Suppressor macrophage (primary cell): ENCODE data around the gene SUPT5H.

Experiments
- DNase-seq, 4 experiments: peaks; one replicate each; pipeline ENCODE4 v3.0.0-alpha.2; 2020 to 2022

The SUPT5H gene

GRCh38 chr19:39497996-39498797 is 52.8 kb downstream of the SUPT5H start:
- peak; percentile 5 to 46 (median 20) for DNase-seq

DNA sequence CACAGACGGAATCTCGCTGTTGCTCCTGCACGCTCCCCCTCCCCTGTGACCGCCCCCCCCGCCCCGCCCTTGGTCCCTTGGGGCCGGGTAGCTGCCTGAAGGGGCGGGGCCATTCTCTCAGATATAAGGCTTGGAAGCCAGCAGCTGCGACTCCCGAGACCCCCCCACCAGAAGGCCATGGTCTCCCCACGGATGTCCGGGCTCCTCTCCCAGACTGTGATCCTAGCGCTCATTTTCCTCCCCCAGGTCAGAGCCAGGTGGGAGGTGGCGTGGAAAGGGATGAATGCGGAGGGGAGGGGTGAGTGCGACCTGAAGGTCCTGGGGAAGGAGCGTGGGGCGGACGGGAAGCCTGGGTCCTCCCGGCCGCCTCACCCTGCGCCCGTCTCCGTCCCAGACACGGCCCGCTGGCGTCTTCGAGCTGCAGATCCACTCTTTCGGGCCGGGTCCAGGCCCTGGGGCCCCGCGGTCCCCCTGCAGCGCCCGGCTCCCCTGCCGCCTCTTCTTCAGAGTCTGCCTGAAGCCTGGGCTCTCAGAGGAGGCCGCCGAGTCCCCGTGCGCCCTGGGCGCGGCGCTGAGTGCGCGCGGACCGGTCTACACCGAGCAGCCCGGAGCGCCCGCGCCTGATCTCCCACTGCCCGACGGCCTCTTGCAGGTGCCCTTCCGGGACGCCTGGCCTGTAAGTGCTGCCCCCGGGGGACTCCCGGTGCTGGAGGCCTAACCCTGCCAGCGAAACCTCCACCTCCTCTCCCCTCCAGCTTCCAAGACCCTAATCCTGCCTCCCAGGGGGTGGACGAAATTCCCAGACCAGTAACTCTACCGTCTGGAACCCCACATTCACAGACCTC is 53.6 kb downstream of the SUPT5H start, which contains the start of gene DLL3:
Gene DLL3 (plus strand): TSS at position 150 of the 845 bp plus-strand sequence. CDS start 28 bp downstream, at position 178.
- DNase-seq: peak in 1 of 4 experiments; percentile 26

GRCh38 chr19:39499932-39500331 is 54.5 kb downstream of the SUPT5H start:
- DNase-seq: no peak

- DNase-seq: no peak
Observed at GRCh38 chr19:39500543-39500942, 55.2 kb downstream of the SUPT5H start.

DNA sequence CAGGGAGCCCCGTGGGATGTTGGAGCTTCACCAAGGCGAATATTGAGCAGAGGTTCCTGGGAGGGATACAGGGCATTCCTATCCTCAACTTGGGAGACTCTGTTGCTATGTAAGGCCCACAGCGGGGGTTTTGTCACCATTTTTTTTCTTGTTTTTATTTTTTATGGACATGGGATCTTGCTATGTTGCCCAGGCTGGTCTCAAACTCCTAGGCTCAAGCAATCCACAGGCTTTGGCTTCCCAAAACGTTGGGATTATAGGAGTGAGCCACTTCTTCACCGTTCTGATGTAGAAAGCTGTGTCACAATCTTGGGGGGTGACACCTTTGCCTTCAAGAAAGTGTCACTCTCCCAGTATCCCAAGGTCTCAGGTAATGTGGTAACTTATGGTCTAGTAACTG is 56.0 kb downstream of the SUPT5H start:
- DNase-seq: no peak

DNA sequence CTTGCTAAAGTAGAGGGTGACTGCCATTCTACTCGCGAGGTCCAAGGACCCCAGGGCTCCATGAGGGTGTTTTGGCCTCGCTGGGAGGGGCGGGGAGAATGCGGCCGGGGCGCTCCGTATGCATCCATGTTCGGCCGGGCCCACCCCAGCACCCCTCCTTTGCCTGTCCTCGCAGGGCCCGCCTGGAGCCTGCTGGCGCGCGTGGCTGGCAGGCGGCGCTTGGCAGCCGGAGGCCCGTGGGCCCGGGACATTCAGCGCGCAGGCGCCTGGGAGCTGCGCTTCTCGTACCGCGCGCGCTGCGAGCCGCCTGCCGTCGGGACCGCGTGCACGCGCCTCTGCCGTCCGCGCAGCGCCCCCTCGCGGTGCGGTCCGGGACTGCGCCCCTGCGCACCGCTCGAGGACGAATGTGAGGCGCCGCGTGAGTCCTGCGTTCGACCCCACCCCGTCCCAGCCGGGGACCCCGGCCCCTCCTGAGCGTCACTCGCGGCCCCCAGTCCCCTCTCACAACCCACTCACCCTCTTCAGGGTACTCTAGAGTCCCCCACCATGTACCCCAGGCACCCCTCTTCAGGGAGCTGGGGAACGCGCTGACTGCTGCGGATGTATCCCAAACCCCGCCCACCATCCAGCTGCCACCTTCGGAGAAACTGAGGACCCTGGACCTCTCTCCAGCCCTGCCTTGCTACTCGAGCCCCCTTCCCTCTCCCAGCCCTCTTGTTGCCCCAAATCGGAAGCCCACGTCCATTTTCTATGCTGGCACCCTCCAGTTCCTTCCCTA is 57.4 kb downstream of the SUPT5H start:
- DNase-seq: peak; percentile 82 to 92 (median 87)

- DNase-seq: no peak
Observed at GRCh38 chr19:39506598-39506943, 61.2 kb downstream of the SUPT5H start.

DNA sequence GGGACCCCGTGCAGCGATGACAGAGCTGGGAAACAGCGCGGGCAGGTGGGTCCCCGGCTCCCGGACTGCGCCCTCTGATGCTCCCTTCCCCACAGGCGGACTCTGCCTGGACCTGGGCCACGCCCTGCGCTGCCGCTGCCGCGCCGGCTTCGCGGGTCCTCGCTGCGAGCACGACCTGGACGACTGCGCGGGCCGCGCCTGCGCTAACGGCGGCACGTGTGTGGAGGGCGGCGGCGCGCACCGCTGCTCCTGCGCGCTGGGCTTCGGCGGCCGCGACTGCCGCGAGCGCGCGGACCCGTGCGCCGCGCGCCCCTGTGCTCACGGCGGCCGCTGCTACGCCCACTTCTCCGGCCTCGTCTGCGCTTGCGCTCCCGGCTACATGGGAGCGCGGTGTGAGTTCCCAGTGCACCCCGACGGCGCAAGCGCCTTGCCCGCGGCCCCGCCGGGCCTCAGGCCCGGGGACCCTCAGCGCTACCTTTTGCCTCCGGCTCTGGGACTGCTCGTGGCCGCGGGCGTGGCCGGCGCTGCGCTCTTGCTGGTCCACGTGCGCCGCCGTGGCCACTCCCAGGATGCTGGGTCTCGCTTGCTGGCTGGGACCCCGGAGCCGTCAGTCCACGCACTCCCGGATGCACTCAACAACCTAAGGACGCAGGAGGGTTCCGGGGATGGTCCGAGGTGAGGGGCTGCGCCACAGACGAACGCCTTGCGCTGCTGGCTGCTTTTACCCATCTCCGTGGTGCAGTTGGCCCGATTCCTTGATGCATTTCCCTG is 61.7 kb downstream of the SUPT5H start:
- DNase-seq: peak; percentile 48 to 80 (median 66)

GRCh38 chr19:39507715-39508364 is 62.5 kb downstream of the SUPT5H start:
- no peak for DNase-seq

GRCh38 chr19:39508629-39509028 is 63.2 kb downstream of the SUPT5H start:
- DNase-seq: no peak

GRCh38 chr19:39509233-39509632 is 63.9 kb downstream of the SUPT5H start:
- no peak for DNase-seq

DNA sequence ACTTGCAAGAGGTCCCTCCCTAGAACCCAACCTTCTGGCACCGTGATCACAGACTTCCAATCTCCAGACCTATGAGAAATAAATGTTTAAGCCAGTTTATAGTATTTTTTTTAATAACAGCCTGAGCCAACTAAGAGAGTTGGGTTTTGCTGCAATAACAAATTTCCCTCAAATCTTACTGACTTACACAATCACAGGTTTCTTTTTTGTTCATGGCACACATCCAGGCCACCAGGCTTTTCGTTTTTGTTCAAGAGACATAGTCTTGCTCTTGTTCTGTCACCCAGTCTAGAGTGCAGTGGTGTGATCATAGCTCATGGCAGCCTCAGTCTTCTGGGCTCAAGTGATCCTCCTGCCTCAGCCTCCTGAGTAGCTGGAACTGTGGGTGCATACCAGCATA is 67.6 kb downstream of the SUPT5H start:
- no peak for DNase-seq

DNA sequence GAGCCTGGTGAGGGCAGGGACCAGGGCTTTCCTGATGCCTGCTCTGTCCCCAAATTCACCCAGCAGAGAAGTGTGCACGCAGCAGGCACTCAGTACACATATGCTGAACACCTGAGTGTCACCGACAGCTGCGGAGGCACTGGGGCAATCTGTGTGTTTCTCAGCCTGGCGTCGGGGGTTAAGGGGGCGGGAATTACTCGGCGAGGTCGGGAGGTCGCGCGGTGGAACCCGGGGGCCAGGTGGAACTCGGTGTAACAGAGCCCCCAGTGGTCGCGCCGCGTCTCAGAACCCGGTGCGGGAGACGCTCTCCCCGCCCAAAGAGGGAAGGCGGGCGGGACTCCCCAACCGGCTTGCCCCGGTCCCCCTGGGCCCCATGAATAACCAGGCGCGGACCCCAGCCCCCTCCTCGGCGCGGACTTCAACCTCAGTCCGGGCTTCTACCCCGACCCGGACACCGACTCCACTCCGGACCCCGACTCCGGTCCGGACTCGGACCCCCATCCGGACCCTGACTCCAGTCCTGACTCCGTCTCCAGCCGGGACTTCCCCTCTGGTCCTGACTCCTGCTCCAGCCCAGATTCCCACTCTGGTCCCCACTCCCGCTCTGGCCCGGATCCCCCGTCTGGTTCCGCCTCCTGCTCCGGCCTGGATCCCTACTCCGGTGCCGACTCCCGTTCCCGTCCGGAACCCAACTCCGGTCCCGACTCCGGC is 69.6 kb downstream of the SUPT5H start, which contains the start of gene SELENOV:
Gene SELENOV (plus strand): TSS at position 300 of the 711 bp plus-strand sequence. CDS start 74 bp downstream, at position 374.
- DNase-seq: no peak

DNA sequence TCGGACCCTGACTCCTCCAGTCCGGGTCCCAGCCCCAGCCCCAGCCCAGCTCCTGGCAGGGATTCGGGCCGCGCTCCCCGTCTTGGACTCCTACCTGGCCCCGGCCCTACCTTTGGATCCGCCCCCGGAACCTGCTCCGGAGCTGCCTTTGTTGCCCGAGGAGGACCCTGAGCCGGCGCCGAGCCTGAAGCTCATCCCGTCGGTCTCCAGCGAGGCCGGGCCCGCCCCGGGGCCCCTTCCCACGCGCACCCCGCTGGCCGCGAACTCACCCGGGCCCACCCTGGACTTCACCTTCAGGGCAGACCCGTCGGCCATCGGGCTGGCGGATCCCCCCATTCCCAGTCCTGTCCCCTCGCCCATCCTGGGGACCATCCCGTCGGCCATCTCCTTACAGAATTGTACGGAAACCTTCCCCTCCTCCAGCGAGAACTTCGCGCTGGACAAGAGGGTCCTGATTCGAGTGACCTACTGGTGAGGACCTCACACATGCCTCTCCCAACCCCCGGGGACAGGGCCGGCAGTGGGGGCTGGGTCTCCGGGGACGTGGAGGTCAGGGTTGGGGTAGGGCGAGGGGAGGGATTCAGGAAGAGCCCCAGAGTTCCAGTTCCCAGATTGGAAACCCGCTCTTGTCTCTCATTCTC is 70.3 kb downstream of the SUPT5H start:
- DNase-seq: no peak

GRCh38 chr19:39516270-39516669 is 70.9 kb downstream of the SUPT5H start:
- DNase-seq: peak in 3 of 4 experiments; percentile 25 to 35 (median 29)

- DNase-seq: no peak
Observed at GRCh38 chr19:39517432-39517831, 72.0 kb downstream of the SUPT5H start.

DNA sequence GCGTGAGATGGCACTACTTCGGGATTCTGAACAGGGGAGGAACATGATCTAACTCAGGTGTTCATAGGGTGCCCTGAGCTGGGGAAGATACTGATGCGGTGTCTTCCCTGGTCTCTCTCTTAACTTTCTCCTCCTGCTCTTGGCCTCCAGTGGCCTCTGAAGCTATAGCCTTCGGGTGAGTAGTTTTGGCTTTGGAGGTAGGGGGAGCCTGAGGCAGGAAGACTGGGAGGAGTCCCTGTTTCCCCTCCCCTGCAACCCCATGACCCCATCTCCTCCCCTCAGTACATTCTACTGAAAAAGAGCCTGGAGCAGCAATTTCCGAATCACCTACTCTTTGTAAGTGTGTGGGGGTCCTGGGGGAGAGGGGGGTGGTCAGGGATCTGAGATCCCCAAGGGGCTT is 73.1 kb downstream of the SUPT5H start:
- no peak for DNase-seq

GRCh38 chr19:39518975-39519374 is 73.6 kb downstream of the SUPT5H start:
- DNase-seq: no peak

GRCh38 chr19:39520541-39521484 is 75.4 kb downstream of the SUPT5H start:
- no peak for DNase-seq
